Posterior vena cava (tissue), 2 donors: Measurements from ENCODE around the gene VEPH1. TPM values are rescaled to one million over a fixed set of nuclear protein-coding genes. Genes with fewer than 3 reads are reported as not detected.

ENCODE experiments used
- DNase-seq: peaks from one replicate; pipeline ENCODE4 v3.0.0-alpha.2; 2020; ENCODE audit warnings: low spot score
- intact Hi-C, 2 donors: fragments of 100-400 bp; cut with DNase I; formaldehyde crosslinking; loops; one replicate each; pipeline versions ENCODE4 v1.14.1 to v1.14.2; 2022 to 2023
- total RNA-seq, 2 donors: library from RNA; stranded (reverse); fragmentation: NEBNext Ultra II Directional; extraction: Animal tissue kit (Norgen Biotek cat#: 25700); gene quantifications; one replicate each; pipeline ENCODE4 v1.2.1, GENCODE V29; 2021
- donor health status: DM: yes; HTN: yes; CAD: no.
- donor health status: DM: yes; HTN: yes; CAD: no.

VEPH1 gene
- total RNA-seq, 2 donors from 2014 or later = 0.24 to 1.7 TPM

GRCh38 chr3:157219215-157219614 lies 284.0 kb downstream of the VEPH1 start:
- intact Hi-C loops = loop anchor here in 1 of 2 donors (5.0 kb wide), 1 partner anchor 1573 kb away; no protein-coding TSS in a partner anchor
- DNase-seq = no peak

Other genes with a start within 250 kb of the VEPH1 start
- 10 to 100 TPM; 12.9 to 84.0 TPM for gene PTX3, start 66.6 kb downstream of the VEPH1 start, total RNA-seq